ENCODE data around the gene MSRB1.

DNA sequence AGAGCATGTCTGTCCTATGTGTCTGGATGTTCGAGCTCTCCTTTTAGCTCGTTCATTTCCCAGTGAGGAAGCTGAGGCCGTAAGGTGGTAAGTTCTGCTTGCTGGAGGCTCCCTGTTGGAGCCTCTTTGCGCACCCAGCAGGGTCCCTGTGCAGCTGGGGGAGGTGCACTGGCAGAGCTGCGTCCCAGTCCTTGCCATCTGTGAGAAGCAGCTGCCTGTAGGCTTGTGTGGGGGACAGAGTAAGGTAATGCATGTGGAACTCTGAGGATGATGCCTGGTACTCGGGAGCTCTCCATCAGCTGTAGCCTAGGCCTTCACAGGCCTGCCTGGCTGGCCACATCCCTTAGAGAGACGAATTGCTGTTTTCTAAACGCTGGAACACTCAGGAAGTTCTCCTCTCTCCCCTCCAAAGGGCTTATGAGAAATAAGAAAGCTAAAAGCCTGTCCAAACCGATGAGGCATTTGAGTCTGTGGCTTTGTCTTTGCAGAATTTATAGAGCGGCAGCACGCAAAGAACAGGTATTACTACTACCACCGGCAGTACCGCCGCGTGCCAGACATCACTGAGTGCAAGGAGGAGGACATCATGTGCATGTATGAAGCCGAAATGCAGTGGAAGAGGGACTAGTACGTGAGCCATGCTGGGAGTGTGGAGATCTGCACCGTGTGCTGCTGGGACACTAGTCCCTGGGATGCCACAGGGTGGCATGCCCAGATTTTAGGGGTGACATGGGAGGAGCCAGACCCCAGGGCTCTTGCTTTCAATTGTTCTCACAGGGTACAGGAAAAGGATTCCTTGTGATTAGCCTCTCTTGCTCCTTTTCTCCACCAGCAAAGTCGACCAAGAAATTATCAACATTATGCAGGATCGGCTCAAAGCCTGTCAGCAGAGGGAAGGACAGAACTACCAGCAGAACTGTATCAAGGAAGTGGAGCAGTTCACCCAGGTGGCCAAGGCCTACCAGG is 17.9 kb upstream of the MSRB1 start:
- TF ChIP-seq, protein P1, sequence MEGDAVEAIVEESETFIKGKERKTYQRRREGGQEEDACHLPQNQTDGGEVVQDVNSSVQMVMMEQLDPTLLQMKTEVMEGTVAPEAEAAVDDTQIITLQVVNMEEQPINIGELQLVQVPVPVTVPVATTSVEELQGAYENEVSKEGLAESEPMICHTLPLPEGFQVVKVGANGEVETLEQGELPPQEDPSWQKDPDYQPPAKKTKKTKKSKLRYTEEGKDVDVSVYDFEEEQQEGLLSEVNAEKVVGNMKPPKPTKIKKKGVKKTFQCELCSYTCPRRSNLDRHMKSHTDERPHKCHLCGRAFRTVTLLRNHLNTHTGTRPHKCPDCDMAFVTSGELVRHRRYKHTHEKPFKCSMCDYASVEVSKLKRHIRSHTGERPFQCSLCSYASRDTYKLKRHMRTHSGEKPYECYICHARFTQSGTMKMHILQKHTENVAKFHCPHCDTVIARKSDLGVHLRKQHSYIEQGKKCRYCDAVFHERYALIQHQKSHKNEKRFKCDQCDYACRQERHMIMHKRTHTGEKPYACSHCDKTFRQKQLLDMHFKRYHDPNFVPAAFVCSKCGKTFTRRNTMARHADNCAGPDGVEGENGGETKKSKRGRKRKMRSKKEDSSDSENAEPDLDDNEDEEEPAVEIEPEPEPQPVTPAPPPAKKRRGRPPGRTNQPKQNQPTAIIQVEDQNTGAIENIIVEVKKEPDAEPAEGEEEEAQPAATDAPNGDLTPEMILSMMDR (IDR thresholded peaks at IDR 0.05 in 4 of 5, conservative IDR thresholded peaks at IDR 0.05 in 1 of 5) = no peak
- no peak for TF ChIP-seq POLR2A (IDR thresholded peaks at IDR 0.05)
